Erythroblast (primary cell): ENCODE data around the gene PROX2.

Experiments used
- GATA1 ChIP-seq: IDR thresholded peaks from 2 replicates; pipeline ENCODE4 v1.6.1; 2011; ENCODE audit warnings: low read depth, mild to moderate bottlenecking, control low read depth, low read length, moderate library complexity
- POLR2A ChIP-seq: IDR thresholded peaks from 2 replicates; pipeline ENCODE4 v1.6.1; 2011; ENCODE audit warnings: mild to moderate bottlenecking, low read length

GRCh38 chr14:74905595-74906142, 29.7 kb upstream of the PROX2 start:
- peak; percentile 27 for TF ChIP-seq POLR2A
- no peak for TF ChIP-seq GATA1
